DOHH2 (cell line): ENCODE results near the gene DCST1.

Source experiments
- H3F3A ChIP-seq: fragments of 200-600 bp; sonication (generic), shearing (Covaris generic); 2 replicates; pipeline ENCODE4 v1.6.0; 2016; ENCODE audit warnings: antibody characterized with exemption, mild to moderate bottlenecking; ENCODE audit not compliant: control insufficient read depth, insufficient read depth
- H3K27ac ChIP-seq: fragments of 200-600 bp; sonication (generic); 2 replicates; pipeline ENCODE4 v1.5.1; 2014; ENCODE audit warnings: low read depth, mild to moderate bottlenecking, low read length, moderate library complexity
- H3K27me3 ChIP-seq: fragments of 200-600 bp; sonication (generic); 2 replicates; pipeline ENCODE4 v1.6.1; 2014; ENCODE audit warnings: mild to moderate bottlenecking, low read length, mixed read lengths; ENCODE audit not compliant: control insufficient read depth
- H3K36me3 ChIP-seq: fragments of 200-600 bp; sonication (generic); 2 replicates; pipeline ENCODE4 v1.6.1; 2014; ENCODE audit warnings: mild to moderate bottlenecking, low read length, moderate library complexity, mixed read lengths; ENCODE audit not compliant: control insufficient read depth
- H3K4me1 ChIP-seq: fragments of 200-600 bp; sonication (generic); 2 replicates; pipeline ENCODE4 v1.6.1; 2014; ENCODE audit warnings: mild to moderate bottlenecking, low read length, mixed read lengths; ENCODE audit not compliant: control insufficient read depth
- H3K4me2 ChIP-seq: fragments of 200-600 bp; sonication (generic); 2 replicates; pipeline ENCODE4 v1.6.0; 2014; ENCODE audit warnings: mild to moderate bottlenecking, low read length, moderate library complexity
- H3K4me3 ChIP-seq: fragments of 200-600 bp; sonication (generic); 2 replicates; pipeline ENCODE4 v1.5.1; 2014; ENCODE audit warnings: mild to moderate bottlenecking, low read length, mixed read lengths
- H3K79me2 ChIP-seq: fragments of 200-600 bp; sonication (generic); 2 replicates; pipeline ENCODE4 v1.6.1; 2014; ENCODE audit warnings: mild to moderate bottlenecking, low read length, mixed read lengths; ENCODE audit not compliant: control insufficient read depth
- H3K9me2 ChIP-seq: fragments of 200-600 bp; sonication (generic); replicated peaks from 2 replicates; pipeline ENCODE4 v1.6.1; 2014; ENCODE audit warnings: mild to moderate bottlenecking, low read length, mixed read lengths; ENCODE audit not compliant: control insufficient read depth
- H3K9me3 ChIP-seq: fragments of 200-600 bp; sonication (generic); 2 replicates; pipeline ENCODE4 v1.6.1; 2014; ENCODE audit warnings: antibody characterized with exemption, low read length, mixed read lengths; ENCODE audit not compliant: control insufficient read depth, insufficient read depth
- H4K20me1 ChIP-seq: fragments of 200-600 bp; sonication (generic); 2 replicates; pipeline ENCODE4 v1.6.0; 2014; ENCODE audit warnings: low read depth, mild to moderate bottlenecking, antibody characterized with exemption, low read length, moderate library complexity; ENCODE audit not compliant: control insufficient read depth, insufficient read depth
- CTCF ChIP-seq: fragments of 200-600 bp; sonication (generic); IDR thresholded peaks from one replicate; pipeline ENCODE4 v1.5.1; 2014; ENCODE audit warnings: antibody characterized with exemption, mild to moderate bottlenecking, low read depth, low read length; ENCODE audit not compliant: poor library complexity, severe bottlenecking
- EZH2phosphoT487 ChIP-seq: fragments of 200-600 bp; sonication (generic); IDR thresholded peaks from 2 replicates; pipeline ENCODE4 v1.6.1; 2017; ENCODE audit warnings: borderline replicate concordance, mild to moderate bottlenecking, antibody characterized with exemption, low read length, moderate library complexity, mixed read lengths

Gene DCST1

GRCh38 chr1:154993572-154994268, 39.9 kb upstream of the DCST1 start, which contains the start of gene LENEP:
LENEP (plus strand) TSS chr1:154993586; CDS start chr1:154993608, 22 bp downstream.
- peaks cover 19% of the 10 kb centered on the region for H3F3A ChIP-seq
- 0 out of 2 replicates have a peak, but pooled peaks cover under 1% of the 10 kb centered on the region for H4K20me1 ChIP-seq
- H3K27me3 ChIP-seq = no peaks in the 10 kb centered on the region

GRCh38 chr1:154994269-154994587, 39.4 kb upstream of the DCST1 start:
- H3K4me2 ChIP-seq = no peak overlapping the region
- peaks cover 16% of the 10 kb centered on the region for H3K36me3 ChIP-seq
- no peaks in the 10 kb centered on the region for H3K27me3 ChIP-seq
- H3K9me3 ChIP-seq = no peaks in the 10 kb centered on the region
- H4K20me1 ChIP-seq = no peaks in the 10 kb centered on the region
- H3F3A ChIP-seq = peaks cover 19% of the 10 kb centered on the region
- H3K27ac ChIP-seq = no peak overlapping the region
- no peak for TF ChIP-seq CTCF
- TF ChIP-seq EZH2phosphoT487 = no peak
- no peak overlapping the region for H3K4me3 ChIP-seq
- no peaks in the 10 kb centered on the region for H3K9me2 ChIP-seq
- H3K4me1 ChIP-seq = peaks cover 7% of the 10 kb centered on the region
- peaks cover 1% of the 10 kb centered on the region for H3K79me2 ChIP-seq

More at GRCh38 chr1:154993572-154994268, 39.9 kb upstream of the DCST1 start, which contains the start of gene LENEP:
- Histone ChIP-seq H3K4me3 (no peak within 1 kb of the TSS), H3K79me2 (peaks cover 6% of the 10 kb centered on the region), H3K27ac (no peak within 1 kb of the TSS), H3K4me2 (no peak within 1 kb of the TSS), H3K4me1 (peaks cover 2% of the 10 kb centered on the region), H3K9me2 (no peaks in the 10 kb centered on the region), H3K9me3 (no peaks in the 10 kb centered on the region), H3K36me3 (peaks cover 22% of the 10 kb centered on the region)
- TF ChIP-seq EZH2phosphoT487 (no peak), CTCF (no peak)

GRCh38 chr1:154994591-154994990, 39.0 kb upstream of the DCST1 start:
- H3K4me2 ChIP-seq = no peak overlapping the region
- H4K20me1 ChIP-seq = no peaks in the 10 kb centered on the region
- no peaks in the 10 kb centered on the region for H3K27me3 ChIP-seq
- no peak overlapping the region for H3K4me3 ChIP-seq
- no peaks in the 10 kb centered on the region for H3K9me2 ChIP-seq
- peaks cover 20% of the 10 kb centered on the region for H3F3A ChIP-seq
- H3K4me1 ChIP-seq = peaks cover 11% of the 10 kb centered on the region
- no peak for TF ChIP-seq EZH2phosphoT487
- TF ChIP-seq CTCF = no peak
- H3K36me3 ChIP-seq = peaks cover 13% of the 10 kb centered on the region
- no peaks in the 10 kb centered on the region for H3K9me3 ChIP-seq
- H3K79me2 ChIP-seq = no peaks in the 10 kb centered on the region; the same call in 1 of the 2 replicates
- H3K27ac ChIP-seq = no peak overlapping the region
